PFSK-1 (cell line): ENCODE data around the gene IDH3A.

Experiments
- FOXP2 ChIP-seq: optimal IDR thresholded peaks from 2 replicates; pipeline ENCODE3; 2011; ENCODE audit warnings: borderline replicate concordance, control low read depth, inconsistent platforms; ENCODE audit not compliant: insufficient read depth; ENCODE audit errors: extremely low read length, extremely low read depth
- POLR2AphosphoS5 ChIP-seq: IDR thresholded peaks from 2 replicates; pipeline ENCODE4 v1.6.1; 2012; ENCODE audit warnings: low read depth, mild to moderate bottlenecking, control low read depth, low read length, moderate library complexity
- REST ChIP-seq, 2 experiments: IDR thresholded peaks; 2 replicates each; pipeline versions ENCODE4 v1.6.1 to v1.8.0; 2011 to 2012; ENCODE audit warnings: low read depth in 2 of 2, low read length in 2 of 2, control low read depth in 1 of 2, inconsistent platforms in 1 of 2, mild to moderate bottlenecking in 1 of 2, moderate library complexity in 1 of 2; ENCODE audit not compliant: insufficient read depth in 1 of 2
- SIN3A ChIP-seq: IDR thresholded peaks from 2 replicates; pipeline ENCODE4 v1.6.1; 2012; ENCODE audit warnings: mild to moderate bottlenecking, low read length, moderate library complexity, borderline replicate concordance; ENCODE audit not compliant: insufficient read depth
- TAF1 ChIP-seq: IDR thresholded peaks from 2 replicates; pipeline ENCODE4 v1.6.1; 2012; ENCODE audit warnings: low read length, control low read depth, borderline replicate concordance; ENCODE audit not compliant: insufficient read depth

The IDH3A gene

GRCh38 chr15:78205337-78205736, 56.2 kb downstream of the IDH3A start:
- no peak for TF ChIP-seq FOXP2
- TF ChIP-seq REST (IDR thresholded peaks at IDR 0.05; ENCODE audit: insufficient read depth in 1 of 2, low read depth in 2 of 2, low read length in 2 of 2) = no peak
- no peak for TF ChIP-seq POLR2AphosphoS5
- TF ChIP-seq SIN3A = no peak

GRCh38 chr15:78205856-78206255, 56.7 kb downstream of the IDH3A start:
- no peak for TF ChIP-seq FOXP2
- TF ChIP-seq REST (IDR thresholded peaks at IDR 0.05; ENCODE audit: insufficient read depth in 1 of 2, low read depth in 2 of 2, low read length in 2 of 2) = no peak
- no peak for TF ChIP-seq SIN3A
- no peak for TF ChIP-seq TAF1
- no peak for TF ChIP-seq POLR2AphosphoS5

- no peak for TF ChIP-seq TAF1
- TF ChIP-seq POLR2AphosphoS5 = no peak
- TF ChIP-seq REST (IDR thresholded peaks at IDR 0.05; ENCODE audit: insufficient read depth in 1 of 2, low read depth in 2 of 2, low read length in 2 of 2) = no peak
- TF ChIP-seq FOXP2 = no peak
- TF ChIP-seq SIN3A = no peak
These were observed 57.4 kb downstream of the IDH3A start for GRCh38 chr15:78206326-78207109.

GRCh38 chr15:78207110-78207458, 57.9 kb downstream of the IDH3A start:
- TF ChIP-seq TAF1 = no peak
- TF ChIP-seq SIN3A = no peak
- TF ChIP-seq REST (IDR thresholded peaks at IDR 0.05; ENCODE audit: insufficient read depth in 1 of 2, low read depth in 2 of 2, low read length in 2 of 2) = no peak
- TF ChIP-seq POLR2AphosphoS5 = no peak
- no peak for TF ChIP-seq FOXP2
